ENCODE results near the gene TMEM232.

DNA sequence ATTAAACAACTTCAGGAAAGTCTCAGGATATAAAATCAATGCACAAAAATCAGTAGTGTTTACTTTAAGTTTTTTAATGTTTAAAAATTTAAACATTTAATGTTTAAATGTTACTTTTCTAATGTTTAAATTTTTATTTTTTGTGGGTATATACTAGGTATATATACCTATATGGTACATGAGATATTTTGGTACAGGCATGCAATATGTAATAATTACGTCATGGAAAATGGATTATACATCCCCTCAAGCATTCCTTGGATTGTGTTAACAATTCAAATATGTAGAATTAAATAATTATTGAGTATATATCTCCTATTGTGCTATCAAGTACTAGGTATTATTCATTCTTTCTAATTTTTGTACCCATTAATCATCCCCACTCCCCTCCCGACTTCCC, 291.3 kb downstream of the TMEM232 start:
- TF ChIP-seq, protein P1, sequence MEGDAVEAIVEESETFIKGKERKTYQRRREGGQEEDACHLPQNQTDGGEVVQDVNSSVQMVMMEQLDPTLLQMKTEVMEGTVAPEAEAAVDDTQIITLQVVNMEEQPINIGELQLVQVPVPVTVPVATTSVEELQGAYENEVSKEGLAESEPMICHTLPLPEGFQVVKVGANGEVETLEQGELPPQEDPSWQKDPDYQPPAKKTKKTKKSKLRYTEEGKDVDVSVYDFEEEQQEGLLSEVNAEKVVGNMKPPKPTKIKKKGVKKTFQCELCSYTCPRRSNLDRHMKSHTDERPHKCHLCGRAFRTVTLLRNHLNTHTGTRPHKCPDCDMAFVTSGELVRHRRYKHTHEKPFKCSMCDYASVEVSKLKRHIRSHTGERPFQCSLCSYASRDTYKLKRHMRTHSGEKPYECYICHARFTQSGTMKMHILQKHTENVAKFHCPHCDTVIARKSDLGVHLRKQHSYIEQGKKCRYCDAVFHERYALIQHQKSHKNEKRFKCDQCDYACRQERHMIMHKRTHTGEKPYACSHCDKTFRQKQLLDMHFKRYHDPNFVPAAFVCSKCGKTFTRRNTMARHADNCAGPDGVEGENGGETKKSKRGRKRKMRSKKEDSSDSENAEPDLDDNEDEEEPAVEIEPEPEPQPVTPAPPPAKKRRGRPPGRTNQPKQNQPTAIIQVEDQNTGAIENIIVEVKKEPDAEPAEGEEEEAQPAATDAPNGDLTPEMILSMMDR (IDR thresholded peaks at IDR 0.05): no peak
- no peak for TF ChIP-seq POLR2A (IDR thresholded peaks at IDR 0.05)
